ENCODE measurements around the gene STK40. TPM values are rescaled to one million over a fixed set of nuclear protein-coding genes. Genes with fewer than 3 reads are reported as not detected.
A peak's percentile ranks its signal among the peaks of the same experiment; 100 is the strongest.

STK40 gene, protein sequence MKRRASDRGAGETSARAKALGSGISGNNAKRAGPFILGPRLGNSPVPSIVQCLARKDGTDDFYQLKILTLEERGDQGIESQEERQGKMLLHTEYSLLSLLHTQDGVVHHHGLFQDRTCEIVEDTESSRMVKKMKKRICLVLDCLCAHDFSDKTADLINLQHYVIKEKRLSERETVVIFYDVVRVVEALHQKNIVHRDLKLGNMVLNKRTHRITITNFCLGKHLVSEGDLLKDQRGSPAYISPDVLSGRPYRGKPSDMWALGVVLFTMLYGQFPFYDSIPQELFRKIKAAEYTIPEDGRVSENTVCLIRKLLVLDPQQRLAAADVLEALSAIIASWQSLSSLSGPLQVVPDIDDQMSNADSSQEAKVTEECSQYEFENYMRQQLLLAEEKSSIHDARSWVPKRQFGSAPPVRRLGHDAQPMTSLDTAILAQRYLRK
- total RNA-seq = 10 to 100 TPM; 46.2 to 47.8 TPM
- 10 to 100 TPM; 21.6 to 31.7 (median 23.6) TPM for polyA plus RNA-seq
- total RNA-seq = 31.0 to 99.4 (median 70.8) reads per million in 6 experiments

DNA sequence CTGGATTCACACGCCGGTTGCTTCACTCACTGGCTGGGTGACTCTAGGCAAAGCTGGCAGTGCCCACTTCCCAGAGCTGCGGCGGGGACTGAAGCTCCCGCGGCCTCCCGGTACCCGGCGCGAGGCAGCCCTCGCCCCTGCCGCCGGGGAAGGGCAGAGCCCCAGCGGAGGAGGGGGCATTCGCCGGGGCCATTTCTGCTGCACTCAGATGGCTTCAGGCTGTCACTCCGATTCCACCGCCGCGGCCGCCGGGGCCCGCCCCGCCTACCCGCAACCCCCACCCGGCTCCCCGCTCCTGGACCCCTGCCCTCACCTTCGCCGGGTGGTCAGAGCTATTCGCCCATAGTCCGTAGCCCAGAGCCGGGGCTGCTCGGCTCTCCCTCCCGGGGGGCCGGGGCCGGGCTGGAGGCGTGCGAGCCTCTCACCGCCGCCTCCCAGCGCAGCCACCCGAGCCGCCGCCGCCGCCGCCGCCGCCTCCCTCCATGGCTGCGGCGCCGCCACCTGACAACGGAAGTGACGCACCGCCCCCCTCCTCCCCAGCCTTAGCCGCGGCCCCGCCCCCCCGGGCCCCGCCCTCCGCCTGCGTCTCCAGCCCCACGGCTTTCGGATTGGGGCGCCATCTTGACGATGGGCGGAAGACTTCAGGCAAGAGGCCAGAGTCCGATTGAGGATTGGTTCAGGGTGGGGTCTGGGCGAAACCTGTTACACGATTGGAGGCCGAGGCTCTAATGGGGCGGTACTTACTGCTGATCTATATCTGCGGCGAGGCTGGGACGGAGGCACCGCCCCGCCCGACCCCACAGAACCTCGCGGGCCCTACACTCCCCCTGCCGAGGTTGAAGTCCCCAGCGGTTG lies at the start of gene STK40:
Gene STK40, minus strand, starts transcription at position 515 of the 855 bp plus-strand sequence. CDS start 24,592 bp downstream, outside the sequence.
- Mint-ChIP-seq H3K27ac (peak within 1 kb of the TSS; percentile 95 to 98 (median 96)), H3K9me3 (no peaks in the 10 kb centered on the region), H3K4me1 (peaks cover 35 to 78% (median 56%) of the 10 kb centered on the region in 4 donors), H3K27me3 (no peaks in the 10 kb centered on the region), H3K4me3 (peak within 1 kb of the TSS; percentile 80 to 96 (median 92)), H3K36me3 (peaks cover 0 to 23% (median 0%) of the 10 kb centered on the region in 3 donors)
- DNase-seq = peak; percentile 90 to 99 (median 98)
- POLR2A ChIA-PET = interaction anchor here (0.8 to 5.1 kb wide), 11 partner anchors 7 to 236 kb away, joined by 3 to 59 read pairs (median 4); partner anchors contain the start of genes LSM10, MAP7D1, OSCP1 and THRAP3
- peak; percentile 90 to 93 for ATAC-seq

DNA sequence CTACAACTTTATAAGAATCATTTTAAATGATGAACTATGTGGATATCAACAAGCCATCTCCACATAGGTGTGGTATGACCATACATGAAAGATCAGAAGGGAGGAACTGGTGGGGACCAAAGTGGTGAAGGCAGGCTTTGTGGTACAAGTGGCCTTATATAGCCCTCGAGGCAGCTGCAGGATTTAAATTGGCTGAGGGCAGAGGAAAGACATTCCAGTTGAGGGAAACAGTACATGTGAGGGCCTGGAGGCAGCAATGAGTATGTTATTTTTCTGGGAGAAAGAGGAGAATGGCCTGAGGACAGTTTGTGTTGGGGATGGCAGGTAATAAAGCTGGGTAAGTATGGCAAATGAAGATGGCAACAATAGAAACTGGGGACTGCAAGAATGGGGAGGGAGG lies 47.4 kb upstream of the STK40 start:
- DNase-seq (no peak), ATAC-seq (no peak)
- Mint-ChIP-seq H3K36me3 (peaks cover 0 to 4% (median 0%) of the 10 kb centered on the region in 3 donors), H3K27me3 (no peaks in the 10 kb centered on the region), H3K4me1 (no peaks in the 10 kb centered on the region), H3K27ac (no peak overlapping the region), H3K4me3 (no peak overlapping the region), H3K9me3 (no peaks in the 10 kb centered on the region)
- POLR2A ChIA-PET = no interaction called here

DNA sequence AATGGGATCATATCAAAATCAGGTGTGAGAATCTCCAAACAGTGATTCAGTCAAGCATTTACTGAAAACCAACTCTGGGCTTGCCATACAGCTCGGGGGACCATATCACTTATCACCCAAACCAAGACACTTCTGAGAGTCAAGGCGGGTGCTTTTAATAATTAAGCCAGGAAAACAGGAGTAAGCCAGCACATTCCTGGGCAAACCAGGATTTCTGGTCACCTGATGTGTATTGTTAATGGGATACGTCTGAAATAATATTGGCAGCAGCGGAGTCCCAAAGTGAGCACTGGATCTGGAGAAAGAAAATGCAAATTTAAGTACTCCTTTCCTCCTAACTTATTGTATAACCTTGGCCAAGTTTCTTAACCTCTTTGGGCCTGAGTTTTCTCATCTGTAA lies 46.9 kb upstream of the STK40 start:
- Mint-ChIP-seq H3K36me3 (peaks cover 0 to 4% (median 0%) of the 10 kb centered on the region in 3 donors), H3K4me1 (no peaks in the 10 kb centered on the region), H3K27me3 (no peaks in the 10 kb centered on the region), H3K4me3 (no peak overlapping the region), H3K27ac (no peak overlapping the region), H3K9me3 (no peaks in the 10 kb centered on the region)
- DNase-seq = no peak
- POLR2A ChIA-PET = no interaction called here
- no peak for ATAC-seq

DNA sequence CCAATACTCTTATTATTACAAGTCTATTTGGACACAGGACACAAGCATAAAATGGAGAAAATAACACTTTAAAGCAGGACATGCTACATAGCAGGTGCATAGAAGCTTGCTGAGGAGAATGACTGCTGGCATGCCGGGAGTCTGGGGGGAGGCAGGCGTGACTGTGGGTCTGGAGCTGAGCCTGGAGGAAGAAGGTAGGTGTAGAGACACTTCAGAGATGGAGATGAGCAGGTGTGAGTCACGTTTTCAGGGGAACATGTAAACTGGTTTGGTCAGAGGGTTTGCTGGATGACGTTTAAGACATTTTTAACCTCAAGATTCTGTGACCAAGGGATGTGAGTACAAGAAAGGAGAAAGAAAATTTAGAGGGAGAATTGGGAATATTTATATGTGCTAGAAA lies 40.1 kb upstream of the STK40 start:
- no peak overlapping the region for H3K4me3 Mint-ChIP-seq
- ATAC-seq (no peak), DNase-seq (no peak)
- H3K36me3 Mint-ChIP-seq = no peaks in the 10 kb centered on the region
- H3K4me1 Mint-ChIP-seq = peaks cover 4 to 8% (median 7%) of the 10 kb centered on the region in 4 donors
- peak overlapping the region in 2 of 10 donors; percentile 57 to 74 for H3K27ac Mint-ChIP-seq
- H3K27me3 Mint-ChIP-seq = no peaks in the 10 kb centered on the region
- POLR2A ChIA-PET = no interaction called here
- no peaks in the 10 kb centered on the region for H3K9me3 Mint-ChIP-seq

DNA sequence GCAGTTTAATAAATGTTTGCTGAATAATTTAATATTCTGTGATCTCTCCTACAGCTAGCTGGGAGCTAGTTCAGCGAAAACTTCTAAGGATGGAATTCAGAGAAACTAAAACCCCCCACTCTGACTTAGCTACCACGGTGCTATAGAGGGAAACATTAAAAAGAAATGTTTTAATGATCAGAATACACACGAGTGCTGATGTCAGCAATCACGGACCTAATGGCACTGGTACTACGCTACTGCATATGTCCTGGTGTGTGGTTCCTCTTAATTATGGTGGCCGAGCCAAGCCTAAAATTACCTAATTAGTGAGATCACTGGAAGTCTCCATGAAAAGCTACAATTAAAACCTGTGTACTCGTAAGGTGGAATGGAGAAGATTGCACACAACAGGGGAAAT lies 35.9 kb upstream of the STK40 start:
- Mint-ChIP-seq H3K4me1 (peaks cover 14 to 27% (median 19%) of the 10 kb centered on the region in 4 donors), H3K36me3 (no peaks in the 10 kb centered on the region), H3K9me3 (no peaks in the 10 kb centered on the region), H3K4me3 (peak overlapping the region in 1 of 10 donors; percentile 58), H3K27ac (peak overlapping the region in 8 of 10 donors; percentile 90 to 98 (median 94)), H3K27me3 (no peaks in the 10 kb centered on the region)
- DNase-seq (no peak), ATAC-seq (no peak)
- POLR2A ChIA-PET = interaction anchor here (0.6 to 1.2 kb wide), 2 partner anchors 24 to 80 kb away, joined by 3 to 4 read pairs; partner anchors contain the start of gene LSM10

DNA sequence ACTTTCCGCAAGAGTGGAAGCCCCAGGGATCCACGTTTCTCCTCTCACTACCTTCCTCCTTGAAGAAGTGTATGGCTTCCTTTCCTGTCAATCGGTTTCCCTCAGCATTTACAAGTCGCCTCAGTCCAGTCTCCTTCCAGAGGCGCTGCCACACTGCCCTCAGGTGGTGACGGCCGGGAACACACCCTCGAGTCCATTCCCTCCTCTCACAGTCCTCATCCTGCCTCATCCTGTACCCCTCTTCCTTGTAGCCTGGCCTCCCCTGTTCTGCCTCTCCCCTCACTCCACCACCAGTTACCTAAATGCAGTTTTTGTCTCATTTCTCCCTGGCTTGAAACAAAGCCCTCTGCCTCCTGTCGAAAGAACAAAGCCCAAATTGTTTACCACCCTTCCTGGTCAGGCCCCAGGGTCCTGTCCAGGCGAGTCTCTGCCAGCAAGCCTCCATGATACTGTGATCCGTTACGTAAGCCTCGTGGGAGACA lies 35.2 kb upstream of the STK40 start:
- peaks cover 14 to 27% (median 19%) of the 10 kb centered on the region in 4 donors for H3K4me1 Mint-ChIP-seq
- H3K36me3 Mint-ChIP-seq = no peaks in the 10 kb centered on the region
- DNase-seq = peak; percentile 80 to 93 (median 86)
- POLR2A ChIA-PET = interaction anchor here (1.2 to 2.2 kb wide), 3 partner anchors 51 to 78 kb away, joined by 3 to 12 read pairs (median 5); no protein-coding TSS in a partner anchor
- H3K27ac Mint-ChIP-seq = peak overlapping the region; percentile 90 to 98 (median 94)
- H3K4me3 Mint-ChIP-seq = peak overlapping the region; percentile 30 to 82 (median 72)
- H3K27me3 Mint-ChIP-seq = no peaks in the 10 kb centered on the region
- ATAC-seq = peak; percentile 98 to 99
- no peaks in the 10 kb centered on the region for H3K9me3 Mint-ChIP-seq

DNA sequence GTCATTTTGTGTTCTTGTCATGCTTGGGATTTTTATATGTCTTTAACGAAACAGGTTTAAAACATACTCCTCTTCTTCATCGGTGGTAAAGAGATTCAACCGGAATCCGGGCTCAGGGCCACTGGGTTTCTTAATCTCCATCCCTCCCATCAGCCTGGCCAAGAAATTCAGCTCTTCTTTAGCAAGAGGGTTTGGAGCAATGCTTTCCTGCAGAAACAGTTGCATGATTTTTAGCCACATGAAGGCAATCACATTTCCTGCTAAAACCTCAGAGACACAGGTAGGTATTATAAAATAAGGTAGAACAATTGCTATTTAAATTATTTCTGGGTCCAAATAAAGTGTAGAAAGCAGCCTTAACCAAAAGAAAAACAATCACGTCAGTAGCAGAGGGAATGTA lies 34.7 kb upstream of the STK40 start:
- H3K9me3 Mint-ChIP-seq = no peaks in the 10 kb centered on the region
- H3K27me3 Mint-ChIP-seq = no peaks in the 10 kb centered on the region
- peak overlapping the region; percentile 90 to 98 (median 94) for H3K27ac Mint-ChIP-seq
- no peak for DNase-seq
- POLR2A ChIA-PET = interaction anchor here (0.7 to 2.2 kb wide), 4 partner anchors 51 to 240 kb away, joined by 3 to 12 read pairs (median 4); no protein-coding TSS in a partner anchor
- peak overlapping the region; percentile 30 to 82 (median 72) for H3K4me3 Mint-ChIP-seq
- ATAC-seq = peak; percentile 36 to 68
- H3K36me3 Mint-ChIP-seq = no peaks in the 10 kb centered on the region
- H3K4me1 Mint-ChIP-seq = peaks cover 14 to 27% (median 19%) of the 10 kb centered on the region in 4 donors

DNA sequence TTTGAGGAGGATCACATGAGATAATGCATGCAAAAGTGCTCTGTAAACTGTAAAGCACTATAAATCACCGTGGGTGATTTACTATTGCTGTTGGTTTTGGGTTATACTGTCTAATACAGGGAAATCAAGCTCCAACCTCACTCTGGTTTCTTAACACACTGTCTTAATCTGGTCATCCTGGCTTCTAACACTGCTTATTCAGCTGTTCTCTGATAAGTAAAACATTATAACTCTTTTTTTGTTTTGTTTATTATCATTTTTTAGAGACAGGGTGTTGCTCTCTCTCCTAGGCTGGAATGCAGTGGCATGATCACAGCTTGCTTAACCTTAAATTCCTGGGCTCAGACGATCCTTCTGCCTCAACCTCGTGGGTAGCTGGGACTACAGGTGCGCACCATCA lies 33.8 kb upstream of the STK40 start:
- no peak for DNase-seq
- H3K4me1 Mint-ChIP-seq = peaks cover 14 to 27% (median 19%) of the 10 kb centered on the region in 4 donors
- H3K9me3 Mint-ChIP-seq = no peaks in the 10 kb centered on the region
- ATAC-seq = no peak
- H3K4me3 Mint-ChIP-seq = no peak overlapping the region
- no peak overlapping the region for H3K27ac Mint-ChIP-seq
- no peaks in the 10 kb centered on the region for H3K36me3 Mint-ChIP-seq
- POLR2A ChIA-PET = interaction anchor here (0.6 to 2.2 kb wide), 7 partner anchors 11 to 239 kb away, joined by 3 to 12 read pairs (median 4); no protein-coding TSS in a partner anchor
- H3K27me3 Mint-ChIP-seq = no peaks in the 10 kb centered on the region

DNA sequence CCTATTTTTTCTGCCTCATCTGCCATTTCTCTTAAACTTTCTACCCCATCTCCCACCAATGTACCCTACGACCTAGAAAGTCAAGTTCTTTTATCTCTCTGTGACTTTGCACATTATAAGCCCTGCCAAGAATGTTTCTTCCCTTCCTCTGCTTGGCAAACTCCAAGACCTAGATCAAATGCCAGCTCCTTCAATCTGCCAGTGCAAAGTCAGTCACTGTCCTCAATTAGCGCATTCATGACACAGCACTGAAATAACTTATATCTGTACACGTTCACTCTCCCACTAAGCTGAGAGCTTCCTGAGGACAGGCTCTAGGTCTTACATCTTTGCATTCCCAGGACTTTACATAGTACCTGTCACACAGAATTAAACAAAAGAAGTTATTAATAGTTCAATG lies 33.4 kb upstream of the STK40 start:
- H3K9me3 Mint-ChIP-seq = no peaks in the 10 kb centered on the region
- H3K36me3 Mint-ChIP-seq = no peaks in the 10 kb centered on the region
- no peaks in the 10 kb centered on the region for H3K27me3 Mint-ChIP-seq
- H3K4me3 Mint-ChIP-seq = no peak overlapping the region
- peaks cover 14 to 27% (median 20%) of the 10 kb centered on the region in 4 donors for H3K4me1 Mint-ChIP-seq
- DNase-seq = no peak
- POLR2A ChIA-PET = interaction anchor here (1.5 to 2.2 kb wide), 3 partner anchors 52 to 76 kb away, joined by 4 to 12 read pairs (median 5); no protein-coding TSS in a partner anchor
- H3K27ac Mint-ChIP-seq = no peak overlapping the region
- no peak for ATAC-seq

DNA sequence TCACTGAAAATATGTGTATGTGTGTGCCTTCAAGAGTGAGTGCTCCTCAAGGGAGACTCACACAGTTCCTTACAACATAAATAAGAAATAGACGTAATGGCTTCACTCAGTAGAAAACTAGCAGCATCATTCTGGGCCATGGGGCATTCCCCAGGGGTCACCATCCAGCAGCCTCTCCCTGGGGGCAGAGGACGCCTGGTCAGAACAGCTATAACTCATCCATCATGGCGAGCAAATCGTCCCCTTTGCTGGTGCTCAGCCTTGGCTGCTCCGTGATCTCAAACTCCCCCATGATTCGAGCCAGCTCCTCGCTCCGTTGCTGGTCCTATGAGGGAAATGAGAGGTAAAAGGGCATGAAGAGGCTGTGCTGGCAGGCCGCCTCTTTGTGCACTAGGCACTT lies 32.2 kb upstream of the STK40 start:
- Mint-ChIP-seq H3K27ac (peak overlapping the region in 1 of 10 donors; percentile 44), H3K4me1 (peaks cover 14 to 28% (median 20%) of the 10 kb centered on the region in 4 donors), H3K36me3 (no peaks in the 10 kb centered on the region), H3K4me3 (no peak overlapping the region), H3K9me3 (no peaks in the 10 kb centered on the region), H3K27me3 (no peaks in the 10 kb centered on the region)
- POLR2A ChIA-PET = no interaction called here
- DNase-seq (no peak), ATAC-seq (no peak)

DNA sequence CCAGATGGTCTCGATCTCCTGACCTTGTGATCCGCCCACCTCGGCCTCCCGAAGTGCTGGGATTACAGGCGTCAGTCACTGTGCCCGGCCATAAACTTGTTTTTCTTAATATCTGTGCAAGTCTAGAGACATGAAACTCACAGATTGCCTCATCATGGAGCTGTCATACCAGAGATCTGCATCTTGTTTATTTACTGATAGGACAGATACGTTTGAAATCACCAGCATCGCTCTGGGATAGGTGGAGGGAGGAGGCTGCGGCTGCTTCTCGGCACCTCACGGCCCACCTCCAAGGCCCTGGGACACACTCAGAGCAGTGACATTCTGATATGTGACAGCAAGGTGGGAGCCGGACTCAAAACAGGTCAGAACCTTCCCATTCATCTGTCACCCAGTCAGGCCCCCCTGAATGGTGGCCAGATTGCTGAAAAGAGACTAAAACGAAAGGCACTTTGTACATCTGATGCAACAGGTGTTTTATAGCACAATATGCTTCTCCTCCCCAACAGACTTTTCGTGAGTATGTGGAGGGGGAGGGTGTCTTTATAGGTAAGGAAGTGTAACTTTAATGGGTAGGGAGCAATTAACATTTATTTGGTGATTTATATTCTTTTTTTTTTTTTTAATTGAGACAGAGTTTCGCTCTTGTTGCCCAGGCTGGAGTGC lies 30.1 kb upstream of the STK40 start:
- Mint-ChIP-seq H3K36me3 (no peaks in the 10 kb centered on the region), H3K9me3 (no peaks in the 10 kb centered on the region), H3K27ac (no peak overlapping the region), H3K4me1 (peaks cover 13 to 34% (median 22%) of the 10 kb centered on the region in 4 donors), H3K27me3 (no peaks in the 10 kb centered on the region), H3K4me3 (no peak overlapping the region)
- DNase-seq = no peak
- no peak for ATAC-seq
- POLR2A ChIA-PET = interaction anchor here (1.3 kb wide), 1 partner anchor 19 kb away, joined by 3 read pairs; the partner anchor contains the start of gene LSM10
